Hepatocyte (in vitro differentiated cells): ENCODE results near the gene GINS1. TPM values are rescaled to one million over a fixed set of nuclear protein-coding genes. Genes with fewer than 3 reads are reported as not detected.
A peak's percentile ranks its signal among the peaks of the same experiment; 100 is the strongest.

Experiments
- DNase-seq: peaks from one replicate; pipeline ENCODE4 v3.0.0-alpha.2; 2016; ENCODE audit warnings: low spot score
- H2AFZ ChIP-seq: fragments of 200-600 bp; sonication (generic); 2 replicates; pipeline ENCODE4 v1.6.0; 2016; ENCODE audit warnings: antibody characterized with exemption, mild to moderate bottlenecking
- H3K27ac ChIP-seq: fragments of 200-600 bp; sonication (generic); 2 replicates; pipeline ENCODE4 v1.5.1; 2016; ENCODE audit warnings: mild to moderate bottlenecking
- H3K27me3 ChIP-seq: fragments of 200-600 bp; sonication (generic); 2 replicates; pipeline ENCODE4 v1.6.1; 2016
- H3K36me3 ChIP-seq: fragments of 200-600 bp; sonication (generic); replicated peaks from 2 replicates; pipeline ENCODE4 v1.5.1; 2016; ENCODE audit warnings: low read depth; ENCODE audit not compliant: insufficient read depth
- H3K4me1 ChIP-seq: fragments of 200-600 bp; sonication (generic); 2 replicates; pipeline ENCODE4 v1.5.1; 2016; ENCODE audit warnings: mild to moderate bottlenecking, moderate library complexity; ENCODE audit not compliant: insufficient read depth
- H3K4me2 ChIP-seq: fragments of 200-600 bp; sonication (generic); 2 replicates; pipeline ENCODE4 v1.6.0; 2016
- H3K4me3 ChIP-seq: fragments of 200-600 bp; sonication (generic); 2 replicates; pipeline ENCODE4 v1.5.1; 2016; ENCODE audit warnings: mild to moderate bottlenecking
- H3K79me2 ChIP-seq: fragments of 200-600 bp; sonication (generic); 2 replicates; pipeline ENCODE4 v1.6.0; 2017; ENCODE audit warnings: mild to moderate bottlenecking
- H3K9me2 ChIP-seq: fragments of 200-600 bp; sonication (generic); replicated peaks from 2 replicates; pipeline ENCODE4 v1.6.0; 2017; ENCODE audit warnings: mild to moderate bottlenecking; ENCODE audit not compliant: insufficient read depth
- H3K9me3 ChIP-seq: fragments of 200-600 bp; sonication (generic); 2 replicates; pipeline ENCODE4 v1.5.1; 2016; ENCODE audit warnings: low read depth, mild to moderate bottlenecking
- H4K20me1 ChIP-seq: fragments of 200-600 bp; sonication (generic); 2 replicates; pipeline ENCODE4 v1.6.0; 2016; ENCODE audit warnings: mild to moderate bottlenecking; ENCODE audit not compliant: insufficient read depth, poor library complexity, severe bottlenecking
- EZH2 ChIP-seq: fragments of 200-600 bp; sonication (generic); IDR thresholded peaks from 2 replicates; pipeline ENCODE4 v1.6.1; 2016; ENCODE audit warnings: antibody characterized with exemption, mild to moderate bottlenecking, borderline replicate concordance
- EZH2phosphoT487 ChIP-seq: fragments of 200-600 bp; sonication (generic); IDR thresholded peaks from one replicate; pipeline ENCODE4 v1.6.1; 2018; ENCODE audit warnings: antibody characterized with exemption, mild to moderate bottlenecking, low read depth, moderate library complexity; ENCODE audit not compliant: unreplicated experiment, severe bottlenecking
- WGBS: methylation state at CpG from one replicate; pipeline ENCODE4 v1.1.6; 2016; ENCODE audit warnings: low lambda C conversion rate; ENCODE audit errors: missing lambda C conversion rate; 5-methylcytosine and 5-hydroxymethylcytosine counted together
- polyA plus RNA-seq: library from polyadenylated mRNA; unstranded; fragments of >200 nt; fragmentation: Nextera tagmentation; extraction: Ambion mirVana; gene quantifications from 2 replicates; pipeline ENCODE4 v1.2.1, GENCODE V29; 2016
- total RNA-seq: library from RNA; depleted of rRNA; stranded (reverse); fragments of >200 nt; gene quantifications from 2 replicates; pipeline ENCODE4 v1.2.3, GENCODE V29; 2014
- TF ChIP-seq, protein P1 (sequence below): fragments of 200-600 bp; sonication (generic); IDR thresholded peaks from 2 replicates; pipeline ENCODE4 v1.5.1; 2016; ENCODE audit warnings: antibody characterized with exemption, mild to moderate bottlenecking; ENCODE audit not compliant: poor library complexity

GINS1 gene
- total and polyA plus RNA-seq, 2 experiments from 2014 or later, result 6.5 to 7.6 TPM

- Histone ChIP-seq H3K9me2 (no peaks in the 10 kb centered on the region), H3K4me2 (no peak overlapping the region), H3K36me3 (no peaks in the 10 kb centered on the region), H3K27ac (no peak overlapping the region), H3K79me2 (peaks cover 95% of the 10 kb centered on the region), H3K4me3 (no peak overlapping the region), H4K20me1 (no peaks in the 10 kb centered on the region), H3K4me1 (peaks cover 7% of the 10 kb centered on the region), H2AFZ (no peak overlapping the region), H3K27me3 (no peaks in the 10 kb centered on the region), H3K9me3 (no peaks in the 10 kb centered on the region)
- WGBS, result 84% methylated on average over 3 of the region's 3 CpGs
- TF ChIP-seq EZH2phosphoT487 (no peak), EZH2 (no peak)
- TF ChIP-seq, protein P1, sequence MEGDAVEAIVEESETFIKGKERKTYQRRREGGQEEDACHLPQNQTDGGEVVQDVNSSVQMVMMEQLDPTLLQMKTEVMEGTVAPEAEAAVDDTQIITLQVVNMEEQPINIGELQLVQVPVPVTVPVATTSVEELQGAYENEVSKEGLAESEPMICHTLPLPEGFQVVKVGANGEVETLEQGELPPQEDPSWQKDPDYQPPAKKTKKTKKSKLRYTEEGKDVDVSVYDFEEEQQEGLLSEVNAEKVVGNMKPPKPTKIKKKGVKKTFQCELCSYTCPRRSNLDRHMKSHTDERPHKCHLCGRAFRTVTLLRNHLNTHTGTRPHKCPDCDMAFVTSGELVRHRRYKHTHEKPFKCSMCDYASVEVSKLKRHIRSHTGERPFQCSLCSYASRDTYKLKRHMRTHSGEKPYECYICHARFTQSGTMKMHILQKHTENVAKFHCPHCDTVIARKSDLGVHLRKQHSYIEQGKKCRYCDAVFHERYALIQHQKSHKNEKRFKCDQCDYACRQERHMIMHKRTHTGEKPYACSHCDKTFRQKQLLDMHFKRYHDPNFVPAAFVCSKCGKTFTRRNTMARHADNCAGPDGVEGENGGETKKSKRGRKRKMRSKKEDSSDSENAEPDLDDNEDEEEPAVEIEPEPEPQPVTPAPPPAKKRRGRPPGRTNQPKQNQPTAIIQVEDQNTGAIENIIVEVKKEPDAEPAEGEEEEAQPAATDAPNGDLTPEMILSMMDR, result no peak
- DNase-seq, result no peak
Observed at GRCh38 chr20:25364180-25364788, 43.2 kb upstream of the GINS1 start.

DNA sequence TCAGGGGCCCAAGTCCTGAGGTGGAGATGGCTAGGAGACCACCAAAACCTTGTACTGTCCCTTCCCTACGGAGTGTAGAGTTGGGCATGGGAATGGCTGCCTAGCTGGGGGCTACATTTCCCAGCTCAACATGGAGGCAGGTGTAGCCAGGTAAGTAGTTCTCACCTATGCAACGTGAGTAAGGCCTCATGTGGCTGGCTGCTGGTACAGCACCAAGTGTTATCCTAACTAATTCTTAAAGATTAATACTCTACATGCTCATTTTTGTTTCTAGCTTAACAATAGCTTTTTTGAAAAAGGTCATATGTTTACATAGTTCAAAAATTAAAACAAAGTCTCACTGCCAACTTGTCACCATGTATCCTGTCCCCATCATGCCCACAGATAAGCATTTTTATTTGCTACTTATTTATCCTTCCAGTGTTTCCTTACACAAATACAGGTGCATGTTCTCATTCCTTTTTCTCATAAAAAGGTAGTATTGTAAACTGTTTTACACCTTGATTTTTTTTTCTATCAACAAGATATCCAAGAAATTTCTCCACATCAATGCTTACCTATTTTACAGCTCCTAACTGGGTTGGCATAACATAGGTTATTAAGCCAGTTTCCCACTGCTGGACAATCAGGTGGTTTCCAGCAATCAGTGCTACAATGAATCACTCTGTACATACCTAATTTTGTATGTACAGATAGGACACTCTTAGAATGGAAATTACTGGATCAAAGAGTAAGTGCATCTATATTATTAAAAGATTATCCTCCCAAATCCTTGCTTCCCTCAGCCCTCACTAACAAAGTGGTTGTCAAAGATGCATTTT lies 42.4 kb upstream of the GINS1 start:
- no peak overlapping the region for H3K4me3 ChIP-seq
- H3K4me2 ChIP-seq, result no peak overlapping the region
- H3K79me2 ChIP-seq, result peaks cover 94% of the 10 kb centered on the region
- H3K9me2 ChIP-seq, result no peaks in the 10 kb centered on the region
- TF ChIP-seq EZH2, result no peak
- TF ChIP-seq EZH2phosphoT487, result no peak
- TF ChIP-seq, protein P1, result no peak
- H3K36me3 ChIP-seq, result no peaks in the 10 kb centered on the region
- no peak overlapping the region for H2AFZ ChIP-seq
- H3K27me3 ChIP-seq, result no peaks in the 10 kb centered on the region
- H3K27ac ChIP-seq, result peak overlapping the region; percentile 6
- WGBS, result 91% methylated on average over 2 of the region's 2 CpGs
- DNase-seq, result no peak
- no peaks in the 10 kb centered on the region for H4K20me1 ChIP-seq
- H3K9me3 ChIP-seq, result no peaks in the 10 kb centered on the region
- H3K4me1 ChIP-seq, result peaks cover 7% of the 10 kb centered on the region

DNA sequence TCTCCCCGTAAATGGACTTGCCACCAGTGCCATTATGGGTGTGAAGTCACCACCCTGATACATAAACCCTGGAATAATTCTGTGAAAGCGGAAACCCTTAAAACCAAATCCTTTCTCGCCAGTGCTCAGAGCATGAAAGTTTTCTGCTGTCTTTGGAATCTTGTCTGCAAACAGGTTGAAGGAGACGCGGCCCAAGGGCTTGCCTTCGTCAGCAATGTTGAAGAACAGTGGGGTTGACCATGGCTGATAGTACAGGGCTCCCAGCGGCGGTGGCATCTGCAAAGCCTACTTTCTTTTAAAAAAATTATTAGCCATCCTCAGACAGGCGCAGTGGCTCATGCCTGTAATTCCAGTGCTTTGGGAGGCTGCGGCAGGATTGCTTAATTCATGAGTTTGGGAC lies 38.9 kb upstream of the GINS1 start:
- Histone ChIP-seq H3K79me2 (peaks cover 97% of the 10 kb centered on the region), H3K27me3 (no peaks in the 10 kb centered on the region), H3K4me1 (no peaks in the 10 kb centered on the region), H3K9me2 (no peaks in the 10 kb centered on the region), H3K27ac (no peak overlapping the region), H3K4me2 (no peak overlapping the region), H4K20me1 (no peaks in the 10 kb centered on the region), H3K36me3 (no peaks in the 10 kb centered on the region), H3K4me3 (no peak overlapping the region), H3K9me3 (no peaks in the 10 kb centered on the region), H2AFZ (no peak overlapping the region)
- WGBS, result 96% methylated on average over 10 of the region's 10 CpGs
- TF ChIP-seq, protein P1, result no peak
- TF ChIP-seq EZH2phosphoT487, result no peak
- TF ChIP-seq EZH2, result no peak
- DNase-seq, result no peak
